Thyroid gland (tissue), 4 donors: ENCODE data around the gene KCNAB2.

Source experiments
- POLR2A ChIP-seq, 2 donors: fragments of 450-650 bp; IDR thresholded peaks; one replicate each; pipeline ENCODE4 v1.6.1; 2017; ENCODE audit warnings: antibody characterized with exemption in 2 of 2, mild to moderate bottlenecking in 2 of 2, moderate library complexity in 1 of 2
- TF ChIP-seq, protein P1 (sequence below), 6 experiments: fragments of 200-600 bp in 3 of 6; fragments of 450-650 bp in 3 of 6; sonication (generic) in 3 of 6; IDR thresholded peaks; one replicate each; pipeline ENCODE4 v1.5.1; 2016 to 2019; ENCODE audit warnings: antibody characterized with exemption in 6 of 6, mild to moderate bottlenecking in 2 of 6, inconsistent platforms in 1 of 6, moderate library complexity in 1 of 6

DNA sequence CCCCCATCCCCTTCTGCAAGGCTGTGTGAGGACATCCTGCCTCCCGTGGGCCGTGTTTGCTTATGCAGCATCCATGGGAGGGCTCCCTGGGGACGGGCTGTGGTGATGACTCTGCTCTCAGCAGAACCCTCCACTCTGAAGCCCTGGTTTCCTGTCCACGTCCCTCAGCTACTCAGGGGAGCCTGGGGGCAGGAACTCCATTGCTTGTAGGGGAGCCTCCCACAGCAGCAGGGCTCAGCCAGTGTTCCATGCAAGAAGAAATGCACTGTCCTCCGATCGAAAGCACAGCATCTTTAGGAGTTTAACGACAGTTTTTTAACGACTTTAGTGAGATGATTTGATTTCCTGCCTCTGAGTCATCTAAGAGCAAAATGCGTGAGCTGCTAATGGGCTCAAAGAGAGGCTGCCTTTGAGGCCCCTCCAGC, 8.3 kb upstream of the KCNAB2 start:
- TF ChIP-seq, protein P1, sequence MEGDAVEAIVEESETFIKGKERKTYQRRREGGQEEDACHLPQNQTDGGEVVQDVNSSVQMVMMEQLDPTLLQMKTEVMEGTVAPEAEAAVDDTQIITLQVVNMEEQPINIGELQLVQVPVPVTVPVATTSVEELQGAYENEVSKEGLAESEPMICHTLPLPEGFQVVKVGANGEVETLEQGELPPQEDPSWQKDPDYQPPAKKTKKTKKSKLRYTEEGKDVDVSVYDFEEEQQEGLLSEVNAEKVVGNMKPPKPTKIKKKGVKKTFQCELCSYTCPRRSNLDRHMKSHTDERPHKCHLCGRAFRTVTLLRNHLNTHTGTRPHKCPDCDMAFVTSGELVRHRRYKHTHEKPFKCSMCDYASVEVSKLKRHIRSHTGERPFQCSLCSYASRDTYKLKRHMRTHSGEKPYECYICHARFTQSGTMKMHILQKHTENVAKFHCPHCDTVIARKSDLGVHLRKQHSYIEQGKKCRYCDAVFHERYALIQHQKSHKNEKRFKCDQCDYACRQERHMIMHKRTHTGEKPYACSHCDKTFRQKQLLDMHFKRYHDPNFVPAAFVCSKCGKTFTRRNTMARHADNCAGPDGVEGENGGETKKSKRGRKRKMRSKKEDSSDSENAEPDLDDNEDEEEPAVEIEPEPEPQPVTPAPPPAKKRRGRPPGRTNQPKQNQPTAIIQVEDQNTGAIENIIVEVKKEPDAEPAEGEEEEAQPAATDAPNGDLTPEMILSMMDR (IDR thresholded peaks at IDR 0.05), result no peak
- no peak for TF ChIP-seq POLR2A (IDR thresholded peaks at IDR 0.05)
